Gastroesophageal sphincter (tissue), 4 donors: Measurements from ENCODE around the gene CCKAR. TPM values are rescaled to one million over a fixed set of nuclear protein-coding genes. Genes with fewer than 3 reads are reported as not detected.

ENCODE experiments used
- ATAC-seq: fragments of 150-250 bp; one replicate; pipeline ENCODE4 v1.9.1; 2016; ENCODE audit warnings: mild to moderate bottlenecking, moderate library complexity
- H3K27ac ChIP-seq, 4 donors: fragments of 200-600 bp; sonication (generic) in 3 of 4; 1 replicate in 3 of 4; 2 replicates in 1 of 4; pipeline ENCODE4 v1.5.1; 2016 to 2019
- H3K27me3 ChIP-seq: fragments of 200-600 bp; sonication (generic); one replicate; pipeline ENCODE4 v1.5.1; 2019
- H3K36me3 ChIP-seq, 2 donors: fragments of 200-600 bp; sonication (generic); one replicate each; pipeline ENCODE4 v1.5.1; 2019; ENCODE audit warnings: control low read depth in 1 of 2
- H3K4me1 ChIP-seq, 3 donors: fragments of 200-600 bp; sonication (generic); 1 replicate in 2 of 3; 2 replicates in 1 of 3; pipeline ENCODE4 v1.5.1; 2016 to 2019; ENCODE audit warnings: control low read depth in 2 of 3
- H3K4me3 ChIP-seq, 2 donors: fragments of 200-600 bp; sonication (generic); one replicate each; pipeline ENCODE4 v1.5.1; 2019; ENCODE audit warnings: mild to moderate bottlenecking in 1 of 2, moderate library complexity in 1 of 2
- H3K9me3 ChIP-seq, 3 donors: fragments of 200-600 bp; sonication (generic); one replicate each; pipeline ENCODE4 v1.5.1; 2017 to 2019; ENCODE audit warnings: control low read depth in 2 of 3
- CTCF ChIP-seq, 4 experiments: fragments of 200-600 bp in 2 of 4; fragments of 450-650 bp in 2 of 4; sonication (generic) in 1 of 4; IDR thresholded peaks; one replicate each; pipeline ENCODE4 v1.5.1; 2017 to 2019; ENCODE audit warnings: antibody characterized with exemption in 4 of 4, mild to moderate bottlenecking in 2 of 4, moderate library complexity in 2 of 4
- EP300 ChIP-seq: sonication (generic); formaldehyde crosslinking; IDR thresholded peaks from one replicate; pipeline ENCODE4 v1.6.1; 2017; ENCODE audit warnings: antibody characterized with exemption, mild to moderate bottlenecking
- POLR2A ChIP-seq, 2 donors: fragments of 450-650 bp; IDR thresholded peaks; one replicate each; pipeline ENCODE4 v1.6.1; 2017; ENCODE audit warnings: antibody characterized with exemption in 2 of 2, mild to moderate bottlenecking in 2 of 2, moderate library complexity in 1 of 2
- POLR2AphosphoS5 ChIP-seq: sonication (generic); formaldehyde crosslinking; IDR thresholded peaks from one replicate; pipeline ENCODE4 v1.6.1; 2017; ENCODE audit warnings: antibody characterized with exemption
- WGBS, 2 donors: methylation state at CpG; one replicate each; pipeline ENCODE4 v1.1.5; 2018; ENCODE audit warnings: low coverage in 1 of 2; 5-methylcytosine and 5-hydroxymethylcytosine counted together
- total RNA-seq, 4 donors: library from RNA; depleted of rRNA; stranded (reverse); fragments of >200 nt; gene quantifications; one replicate each; pipeline ENCODE4 v1.1.0, GENCODE V29; 2016

The CCKAR gene
- total RNA-seq, result 1 to 10 TPM in 2 of 4 donors, under 1 TPM in 1, not detected in 1; 0.54 to 2.1 (median 1.3) TPM

DNA sequence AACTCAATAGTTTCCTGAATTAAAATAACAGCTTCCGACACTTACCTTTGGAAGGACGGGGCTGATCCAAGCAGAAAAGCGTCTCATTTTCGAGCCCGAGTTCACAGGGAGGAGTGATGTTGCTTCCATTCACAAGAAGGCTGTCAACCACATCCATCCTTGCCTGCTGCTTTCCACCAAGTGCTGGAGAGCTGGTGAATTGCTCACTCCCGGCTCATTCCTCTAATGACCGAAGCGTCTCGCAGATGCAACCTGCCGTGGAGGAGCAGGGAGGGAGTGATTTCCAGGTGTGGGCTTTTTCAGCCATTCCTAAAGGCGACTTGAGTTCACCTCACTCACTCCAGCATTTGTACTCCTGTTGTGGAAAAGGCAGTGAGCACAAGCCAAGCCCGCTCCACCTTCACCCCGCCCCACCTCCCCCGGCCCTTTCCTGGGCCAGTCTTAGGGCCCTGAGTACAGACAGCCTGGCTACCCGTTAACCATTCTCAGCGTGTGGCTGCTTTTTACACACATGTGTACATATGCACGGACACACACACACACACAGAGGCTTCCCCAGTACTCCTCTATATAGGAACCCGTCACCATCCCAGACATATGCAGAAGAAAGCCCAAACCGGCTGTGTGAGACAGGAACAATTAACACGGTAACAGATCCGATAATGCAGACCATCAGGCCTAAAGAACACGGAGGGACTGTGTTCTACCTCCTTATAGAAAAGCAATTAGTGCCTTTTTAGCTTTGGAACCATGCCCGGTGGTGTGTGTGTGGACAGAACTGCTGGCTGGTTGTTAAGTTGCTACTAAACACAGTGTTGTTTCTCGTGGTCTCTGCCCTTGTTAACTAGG lies at the start of gene CCKAR:
CCKAR (minus strand) TSS at position 374 of the 849 bp plus-strand sequence; CDS start at position 157, 217 bp downstream.
- no peak within 1 kb of the TSS for H3K27ac ChIP-seq
- no peaks in the 10 kb centered on the region for H3K9me3 ChIP-seq
- 80 to 87% methylated on average over 6 to 7 of the region's 24 CpGs for WGBS, 2 donors
- peaks cover 8% of the 10 kb centered on the region for H3K27me3 ChIP-seq
- no peak for ATAC-seq
- H3K4me3 ChIP-seq, result no peak within 1 kb of the TSS
- TF ChIP-seq EP300, result no peak
- TF ChIP-seq POLR2AphosphoS5, result no peak
- no peak for TF ChIP-seq CTCF (IDR thresholded peaks at IDR 0.05)
- no peaks in the 10 kb centered on the region for H3K36me3 ChIP-seq
- no peaks in the 10 kb centered on the region for H3K4me1 ChIP-seq

- TF ChIP-seq CTCF (IDR thresholded peaks at IDR 0.05) (no peak), EP300 (no peak), POLR2A (IDR thresholded peaks at IDR 0.05) (no peak), POLR2AphosphoS5 (no peak)
- H3K27me3 ChIP-seq, result no peaks in the 10 kb centered on the region
- no peak for ATAC-seq
- H3K4me3 ChIP-seq, result no peak overlapping the region
- no peak overlapping the region for H3K27ac ChIP-seq
- H3K9me3 ChIP-seq, result no peaks in the 10 kb centered on the region
- H3K4me1 ChIP-seq, result peaks cover 0 to 8% (median 0%) of the 10 kb centered on the region in 3 donors
- 100% methylated on average over 2 of the region's 2 CpGs; no CpG with 5 or more reads in 1 of the 2 donors for WGBS, 2 donors
- no peaks in the 10 kb centered on the region for H3K36me3 ChIP-seq
Observed at GRCh38 chr4:26533685-26534084, 43.4 kb upstream of the CCKAR start.

DNA sequence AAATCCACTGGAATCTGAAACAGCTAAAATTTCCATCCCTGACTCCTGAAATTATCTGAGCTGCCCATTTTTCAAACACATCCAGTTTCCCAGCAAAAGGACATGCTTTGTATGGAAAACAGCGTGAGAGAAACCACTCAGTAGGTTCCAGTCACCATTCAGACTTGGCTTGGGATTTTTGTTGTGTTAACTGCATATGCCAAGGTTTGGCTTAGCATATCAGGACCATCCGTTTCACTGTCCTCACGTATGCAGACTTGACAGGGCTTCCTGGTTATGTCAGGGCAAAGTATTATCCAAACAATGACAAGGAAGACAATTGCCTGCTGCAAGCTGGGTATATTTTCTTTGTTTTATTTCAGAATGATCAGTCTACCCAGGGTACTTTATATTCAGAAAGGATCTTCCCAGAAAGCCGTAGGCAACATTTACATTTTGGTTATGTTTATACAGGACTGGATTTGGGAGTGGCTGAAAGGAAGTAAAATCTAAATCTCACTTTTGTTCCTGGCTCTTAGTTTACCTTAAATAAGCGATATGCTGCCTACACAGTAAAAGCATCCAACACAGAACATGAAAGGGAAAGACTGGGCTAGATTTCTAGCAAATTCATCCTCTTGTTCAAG lies 41.3 kb upstream of the CCKAR start:
- Histone ChIP-seq H3K4me1 (peaks cover 0 to 8% (median 0%) of the 10 kb centered on the region in 3 donors), H3K9me3 (no peaks in the 10 kb centered on the region), H3K4me3 (no peak overlapping the region), H3K27ac (no peak overlapping the region), H3K36me3 (no peaks in the 10 kb centered on the region), H3K27me3 (no peaks in the 10 kb centered on the region)
- TF ChIP-seq CTCF (IDR thresholded peaks at IDR 0.05), result no peak
- TF ChIP-seq POLR2A (IDR thresholded peaks at IDR 0.05), result no peak
- TF ChIP-seq POLR2AphosphoS5, result no peak
- no peak for TF ChIP-seq EP300
- WGBS, 2 donors, result 30 to 46% methylated on average over 5 of the region's 5 CpGs
- no peak for ATAC-seq

DNA sequence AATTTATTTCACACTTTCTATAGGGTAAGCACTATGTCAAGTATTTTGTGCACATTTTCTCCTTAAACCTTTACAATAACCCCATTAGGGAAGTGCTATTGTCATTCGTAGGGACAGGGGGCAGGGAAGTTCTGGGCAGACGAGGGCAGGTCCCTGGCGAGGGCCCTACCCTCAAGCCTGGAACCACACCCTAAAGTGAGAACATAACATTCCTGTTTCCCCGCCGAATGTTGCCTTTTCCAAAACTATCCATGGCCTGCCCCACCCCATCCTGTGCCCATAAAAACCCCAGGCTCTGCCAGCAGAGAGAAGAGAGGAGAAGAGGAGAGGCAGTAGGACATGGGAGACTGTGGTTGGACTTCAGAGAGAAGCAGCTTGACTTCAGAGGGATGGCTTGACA lies 39.8 kb upstream of the CCKAR start:
- Histone ChIP-seq H3K27me3 (no peaks in the 10 kb centered on the region), H3K27ac (no peak overlapping the region), H3K4me1 (peaks cover 0 to 8% (median 0%) of the 10 kb centered on the region in 3 donors), H3K4me3 (no peak overlapping the region), H3K9me3 (no peaks in the 10 kb centered on the region), H3K36me3 (no peaks in the 10 kb centered on the region)
- WGBS, 2 donors, result 84% methylated on average over 3 of the region's 5 CpGs; no CpG with 5 or more reads in 1 of the 2 donors
- no peak for ATAC-seq
- TF ChIP-seq CTCF (IDR thresholded peaks at IDR 0.05), result no peak
- no peak for TF ChIP-seq POLR2AphosphoS5
- no peak for TF ChIP-seq POLR2A (IDR thresholded peaks at IDR 0.05)
- no peak for TF ChIP-seq EP300
